K562 (cell line): ENCODE results near the gene PLCL1. TPM values are rescaled to one million over a fixed set of nuclear protein-coding genes. Genes with fewer than 3 reads are reported as not detected.

Experiments
- ATAC-seq: fragments of 200-7000 bp; cut with Tn5 transposase; 3 replicates; pipeline ENCODE4 v1.9.1; 2020; ENCODE audit warnings: moderate library complexity
- BruUV-seq: library from RNA; stranded (reverse); fragments of 400-500 nt; replicated peaks from 2 replicates; lab custom pipeline; 2021; lab: Mats Ljungman, UMichigan
- CTCF ChIA-PET: fragments of 300-600 bp; formaldehyde crosslinking; extraction: SDS; loops from one replicate; lab custom pipeline; 2021; ENCODE audit warnings: low intra/inter-chr PET ratio; lab: Yijun Ruan, JAX
- POLR2A ChIA-PET: fragments of 300-600, 350-650 bp; sonication (Branson Sonifier 250); formaldehyde crosslinking; extraction: SDS; loops from one replicate; lab custom pipeline; 2021; ENCODE audit warnings: antibody characterized with exemption, inconsistent platforms; lab: Yijun Ruan, JAX
- DNase-seq, 4 experiments: peaks; one replicate each; pipeline versions ENCODE4 v3.0.0 to v3.0.0-alpha.2; 2011 to 2018; ENCODE audit warnings: low spot score in 3 of 4, mixed read lengths in 3 of 4; ENCODE audit errors: extremely low read depth in 1 of 4
- FAIRE-seq: peaks from 2 replicates; lab custom pipeline; 2011; peaks lifted over from hg19 to GRCh38; lab: Jason Lieb, UNC
- H2AFZ ChIP-seq: 2 replicates; pipeline ENCODE4 v1.6.0; 2011; ENCODE audit warnings: low read depth, low read length, control low read depth, inconsistent platforms
- H3K27ac ChIP-seq: fragments of 200-600 bp; 3 replicates; pipeline ENCODE4 v1.8.0; 2011; ENCODE audit warnings: low read depth, mild to moderate bottlenecking, control low read depth, inconsistent platforms, low read length, moderate library complexity, mixed read lengths; ENCODE audit errors: extremely low read depth
- H3K27me3 ChIP-seq, 2 experiments: fragments of 300-600 bp in 1 of 2; 2 replicates in 1 of 2; 3 replicates in 1 of 2; pipeline versions ENCODE4 v1.6.0 to v1.8.0; 2011; ENCODE audit warnings: inconsistent platforms in 2 of 2, low read length in 2 of 2, mild to moderate bottlenecking in 1 of 2, mixed read lengths in 1 of 2, moderate library complexity in 1 of 2; ENCODE audit not compliant: control insufficient read depth in 2 of 2, insufficient read depth in 2 of 2
- H3K36me3 ChIP-seq: fragments of 300-600 bp; 3 replicates; pipeline ENCODE4 v1.8.0; 2011; ENCODE audit warnings: mild to moderate bottlenecking, low read length, inconsistent platforms; ENCODE audit not compliant: control insufficient read depth, insufficient read depth
- H3K4me1 ChIP-seq, 2 experiments: fragments of 200-600 bp in 1 of 2; replicated peaks in 1 of 2; 2 replicates in 1 of 2; 3 replicates in 1 of 2; pipeline versions ENCODE4 v1.5.1 to v1.8.0; 2011; ENCODE audit warnings: inconsistent platforms in 2 of 2, low read length in 2 of 2, mild to moderate bottlenecking in 1 of 2, mixed read lengths in 1 of 2, moderate library complexity in 1 of 2; ENCODE audit not compliant: control insufficient read depth in 2 of 2, insufficient read depth in 2 of 2
- H3K4me2 ChIP-seq: 2 replicates; pipeline ENCODE4 v1.6.1; 2011; ENCODE audit warnings: low read length, control low read depth, inconsistent platforms, mixed read lengths; ENCODE audit not compliant: insufficient read depth
- H3K4me3 ChIP-seq: fragments of 200-600 bp; sonication (generic), shearing (Covaris generic); 2 replicates; pipeline ENCODE4 v1.5.1; 2016; ENCODE audit warnings: control low read depth, inconsistent platforms
- H3K79me2 ChIP-seq: fragments of 200-600 bp; 3 replicates; pipeline ENCODE4 v1.8.0; 2011; ENCODE audit warnings: low read length, inconsistent platforms; ENCODE audit not compliant: control insufficient read depth, insufficient read depth
- H3K9ac ChIP-seq, 2 experiments: 2 replicates each; pipeline versions ENCODE4 v1.6.0 to v1.6.1; 2011; ENCODE audit warnings: low read depth in 2 of 2, low read length in 2 of 2, control low read depth in 1 of 2, inconsistent platforms in 1 of 2, mild to moderate bottlenecking in 1 of 2, mixed read lengths in 1 of 2; ENCODE audit not compliant: insufficient read depth in 1 of 2
- H3K9me1 ChIP-seq: one replicate; pipeline ENCODE4 v1.6.0; 2011; ENCODE audit warnings: inconsistent platforms, mild to moderate bottlenecking, low read length, moderate library complexity; ENCODE audit not compliant: control insufficient read depth, insufficient read depth
- H3K9me3 ChIP-seq: replicated peaks from 2 replicates; pipeline ENCODE4 v1.5.1; 2011; ENCODE audit warnings: low read depth, low read length, inconsistent platforms; ENCODE audit not compliant: control insufficient read depth, insufficient read depth
- H4K20me1 ChIP-seq: replicated peaks from 2 replicates; pipeline ENCODE4 v1.6.1; 2011; ENCODE audit warnings: low read length, inconsistent platforms, mixed read lengths; ENCODE audit not compliant: control insufficient read depth, insufficient read depth
- ADNP ChIP-seq: fragments of 200-800 bp; sonication (Bioruptor generic); IDR thresholded peaks from 2 replicates; pipeline ENCODE4 v1.6.1; 2016; ENCODE audit warnings: missing genetic modification characterization, missing compliant biosample characterization
- SMARCB1 ChIP-seq: IDR thresholded peaks from 2 replicates; pipeline ENCODE4 v1.6.1; 2011; ENCODE audit warnings: improper control_type of control experiment, low read depth; ENCODE audit not compliant: insufficient read length
- WGBS: fragments of 100-300 bp; shearing (Covaris generic); methylation state at CpG from one replicate; pipeline ENCODE4 v1.1.6; 2016; ENCODE audit warnings: low coverage, mixed read lengths; ENCODE audit not compliant: insufficient coverage; ENCODE audit errors: missing lambda C conversion rate; 5-methylcytosine and 5-hydroxymethylcytosine counted together
- in situ Hi-C: fragments of 300-500 bp; cut with MboI; formaldehyde crosslinking; loops from 4 replicates; pipeline ENCODE4 v1.15.0; 2018; ENCODE audit warnings: inconsistent platforms, mixed read lengths
- intact Hi-C: fragments of 100-400 bp; cut with micrococcal nuclease; formaldehyde crosslinking; loops from 2 replicates; pipeline ENCODE4 v1.14.2; 2022
- polyA plus RNA-seq, 8 experiments: library from polyadenylated mRNA; depleted of rRNA in 4 of 8; stranded (reverse) in 5 of 8; unstranded in 3 of 8; fragments of >200 nt; fragmentation: Nextera tagmentation in 2 of 8; fragmentation: Illumina TruSeq in 1 of 8; extraction: Ambion mirVana in 2 of 8; extraction: Trizol in 1 of 8; gene quantifications; 2 replicates each; pipeline versions ENCODE4 v1.2.1 to v1.2.3, GENCODE V29; 2011 to 2014; ENCODE audit warnings: inconsistent platforms in 1 of 8, missing spikeins in 1 of 8
- total RNA-seq, 7 experiments: library from RNA; depleted of rRNA in 6 of 7; stranded (reverse); fragments of >200 nt in 6 of 7; fragmentation: Illumina TruSeq in 2 of 7; extraction: Trizol in 2 of 7; gene quantifications; 2 replicates each; pipeline versions ENCODE4 v1.2.1 to v1.2.3, GENCODE V29; 2011 to 2021; ENCODE audit warnings: low replicate concordance in 1 of 7
- TF ChIP-seq, protein P1 (sequence below): fragments of 250-450 bp; sonication (Bioruptor Pico); IDR thresholded peaks from 2 replicates; pipeline ENCODE4 v1.8.0; 2022; ENCODE audit warnings: moderate library complexity, mild to moderate bottlenecking, inconsistent platforms
- TF ChIP-seq, protein P2 (sequence below): fragments of 450-650 bp; IDR thresholded peaks from 2 replicates; pipeline ENCODE4 v1.6.1; 2016; ENCODE audit warnings: low read depth, mild to moderate bottlenecking, moderate library complexity
- TF ChIP-seq, protein P3 (sequence below): fragments of 250-450 bp; sonication (Bioruptor Pico); IDR thresholded peaks from 2 replicates; pipeline ENCODE4 v1.4.0; 2020; ENCODE audit warnings: mild to moderate bottlenecking, moderate library complexity

Gene PLCL1
- total and polyA plus RNA-seq, 9 of the 15 experiments (the other 6 are each of a cell fraction or from before 2014, with no cell fraction given), result 2.0 to 17.7 (median 8.6) TPM

DNA sequence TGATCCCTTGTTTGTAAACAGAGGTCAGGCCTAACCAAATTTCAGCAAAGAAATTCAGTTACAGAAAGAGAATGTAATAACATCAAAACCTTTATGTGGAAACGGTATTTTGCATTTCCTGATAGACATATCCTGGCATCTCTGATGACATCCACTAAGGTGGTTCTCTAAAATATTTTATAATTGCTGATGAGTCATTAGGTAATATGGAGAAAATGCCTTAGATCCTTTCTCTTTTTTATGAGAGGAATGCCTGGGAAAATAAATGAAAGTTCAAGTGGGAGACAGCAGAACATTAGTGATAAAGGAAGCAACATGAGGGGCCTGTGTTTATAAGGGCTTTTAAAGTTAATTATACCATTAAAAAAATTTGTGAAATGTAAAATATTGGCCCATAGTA, 72.6 kb downstream of the PLCL1 start:
- H3K36me3 ChIP-seq, result peaks cover 7% of the 10 kb centered on the region; the same call in 2 of the 3 replicates
- peaks cover 4 to 17% of the 10 kb centered on the region in 2 experiments for H3K4me1 ChIP-seq
- H4K20me1 ChIP-seq, result no peaks in the 10 kb centered on the region
- in situ Hi-C loops (no loop called here), intact Hi-C loops (no loop called here)
- 50% methylated on average over 1 of the region's 1 CpG for WGBS
- no TSS peak for BruUV-seq
- peaks cover 4% of the 10 kb centered on the region for H3K9me3 ChIP-seq
- TF ChIP-seq ADNP (tag), result no peak
- TF ChIP-seq, protein P1, sequence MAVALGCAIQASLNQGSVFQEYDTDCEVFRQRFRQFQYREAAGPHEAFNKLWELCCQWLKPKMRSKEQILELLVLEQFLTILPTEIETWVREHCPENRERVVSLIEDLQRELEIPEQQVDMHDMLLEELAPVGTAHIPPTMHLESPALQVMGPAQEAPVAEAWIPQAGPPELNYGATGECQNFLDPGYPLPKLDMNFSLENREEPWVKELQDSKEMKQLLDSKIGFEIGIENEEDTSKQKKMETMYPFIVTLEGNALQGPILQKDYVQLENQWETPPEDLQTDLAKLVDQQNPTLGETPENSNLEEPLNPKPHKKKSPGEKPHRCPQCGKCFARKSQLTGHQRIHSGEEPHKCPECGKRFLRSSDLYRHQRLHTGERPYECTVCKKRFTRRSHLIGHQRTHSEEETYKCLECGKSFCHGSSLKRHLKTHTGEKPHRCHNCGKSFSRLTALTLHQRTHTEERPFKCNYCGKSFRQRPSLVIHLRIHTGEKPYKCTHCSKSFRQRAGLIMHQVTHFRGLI (CRISPR knock-in tag), result no peak
- no peak for TF ChIP-seq SMARCB1
- TF ChIP-seq, protein P2, sequence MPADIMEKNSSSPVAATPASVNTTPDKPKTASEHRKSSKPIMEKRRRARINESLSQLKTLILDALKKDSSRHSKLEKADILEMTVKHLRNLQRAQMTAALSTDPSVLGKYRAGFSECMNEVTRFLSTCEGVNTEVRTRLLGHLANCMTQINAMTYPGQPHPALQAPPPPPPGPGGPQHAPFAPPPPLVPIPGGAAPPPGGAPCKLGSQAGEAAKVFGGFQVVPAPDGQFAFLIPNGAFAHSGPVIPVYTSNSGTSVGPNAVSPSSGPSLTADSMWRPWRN, result no peak
- TF ChIP-seq, protein P3, sequence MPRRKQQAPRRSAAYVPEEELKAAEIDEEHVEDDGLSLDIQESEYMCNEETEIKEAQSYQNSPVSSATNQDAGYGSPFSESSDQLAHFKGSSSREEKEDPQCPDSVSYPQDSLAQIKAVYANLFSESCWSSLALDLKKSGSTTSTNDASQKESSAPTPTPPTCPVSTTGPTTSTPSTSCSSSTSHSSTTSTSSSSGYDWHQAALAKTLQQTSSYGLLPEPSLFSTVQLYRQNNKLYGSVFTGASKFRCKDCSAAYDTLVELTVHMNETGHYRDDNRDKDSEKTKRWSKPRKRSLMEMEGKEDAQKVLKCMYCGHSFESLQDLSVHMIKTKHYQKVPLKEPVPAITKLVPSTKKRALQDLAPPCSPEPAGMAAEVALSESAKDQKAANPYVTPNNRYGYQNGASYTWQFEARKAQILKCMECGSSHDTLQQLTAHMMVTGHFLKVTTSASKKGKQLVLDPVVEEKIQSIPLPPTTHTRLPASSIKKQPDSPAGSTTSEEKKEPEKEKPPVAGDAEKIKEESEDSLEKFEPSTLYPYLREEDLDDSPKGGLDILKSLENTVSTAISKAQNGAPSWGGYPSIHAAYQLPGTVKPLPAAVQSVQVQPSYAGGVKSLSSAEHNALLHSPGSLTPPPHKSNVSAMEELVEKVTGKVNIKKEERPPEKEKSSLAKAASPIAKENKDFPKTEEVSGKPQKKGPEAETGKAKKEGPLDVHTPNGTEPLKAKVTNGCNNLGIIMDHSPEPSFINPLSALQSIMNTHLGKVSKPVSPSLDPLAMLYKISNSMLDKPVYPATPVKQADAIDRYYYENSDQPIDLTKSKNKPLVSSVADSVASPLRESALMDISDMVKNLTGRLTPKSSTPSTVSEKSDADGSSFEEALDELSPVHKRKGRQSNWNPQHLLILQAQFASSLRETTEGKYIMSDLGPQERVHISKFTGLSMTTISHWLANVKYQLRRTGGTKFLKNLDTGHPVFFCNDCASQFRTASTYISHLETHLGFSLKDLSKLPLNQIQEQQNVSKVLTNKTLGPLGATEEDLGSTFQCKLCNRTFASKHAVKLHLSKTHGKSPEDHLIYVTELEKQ (CRISPR knock-in tag), result no peak
- DNase-seq, result no peak
- H3K9me1 ChIP-seq, result no peaks in the 10 kb centered on the region
- no peak overlapping the region for H3K4me2 ChIP-seq
- no peak overlapping the region for H2AFZ ChIP-seq
- H3K79me2 ChIP-seq, result peaks cover 85% of the 10 kb centered on the region
- no peak for FAIRE-seq
- CTCF ChIA-PET, result no interaction called here
- H3K9ac ChIP-seq, result no peak overlapping the region; a peak in 1 of 4 replicates
- H3K27me3 ChIP-seq, result no peaks in the 10 kb centered on the region
- H3K27ac ChIP-seq, result no peak overlapping the region
- POLR2A ChIA-PET, result interaction anchor here (1.1 kb wide), 1 partner anchor 17 kb away, joined by 3 read pairs; no protein-coding TSS in a partner anchor
- no peak for ATAC-seq
- no peak overlapping the region for H3K4me3 ChIP-seq
